H1 (cell line): Measurements from ENCODE around the gene CMTM3. TPM values are rescaled to one million over a fixed set of nuclear protein-coding genes. Genes with fewer than 3 reads are reported as not detected.
A peak's percentile ranks its signal among the peaks of the same experiment; 100 is the strongest.

Source experiments
- CTCF ChIA-PET: fragments of 300-600 bp; sonication (Branson Sonifier 250); formaldehyde crosslinking; loops from one replicate; lab custom pipeline; 2021; ENCODE audit not compliant: partially characterized antibody; lab: Charles Lee
- POLR2A ChIA-PET: fragments of 300-600 bp; sonication (Branson Sonifier 250); formaldehyde crosslinking; loops from one replicate; lab custom pipeline; 2021; ENCODE audit warnings: inconsistent platforms; ENCODE audit not compliant: partially characterized antibody; lab: Charles Lee
- DNase-seq, 2 experiments: peaks; one replicate each; pipeline versions ENCODE4 v3.0.0 to v3.0.0-alpha.2; 2010 to 2022; ENCODE audit warnings: low spot score in 2 of 2, low read depth in 1 of 2, mixed read lengths in 1 of 2
- FAIRE-seq: peaks from 2 replicates; lab custom pipeline; 2011; peaks lifted over from hg19 to GRCh38; lab: Jason Lieb, UNC
- H2AFZ ChIP-seq: 2 replicates; pipeline ENCODE4 v1.8.1; 2012; ENCODE audit warnings: low read length, inconsistent platforms
- H2AK5ac ChIP-seq: 2 replicates; pipeline ENCODE4 v1.6.1; 2013; ENCODE audit warnings: low read depth, low read length
- H2BK120ac ChIP-seq: replicated peaks from 2 replicates; pipeline ENCODE3; 2013; ENCODE audit warnings: low read depth, low read length, inconsistent platforms
- H2BK12ac ChIP-seq: 2 replicates; pipeline ENCODE4 v1.6.1; 2013; ENCODE audit warnings: low read depth, low read length
- H2BK15ac ChIP-seq: 2 replicates; pipeline ENCODE4 v1.6.1; 2013; ENCODE audit warnings: low read length
- H2BK20ac ChIP-seq: 2 replicates; pipeline ENCODE4 v1.6.1; 2013; ENCODE audit warnings: low read length
- H2BK5ac ChIP-seq: 2 replicates; pipeline ENCODE4 v1.6.1; 2013; ENCODE audit warnings: low read depth, low read length
- H3K14ac ChIP-seq: 2 replicates; pipeline ENCODE4 v1.6.1; 2013; ENCODE audit warnings: inconsistent platforms; ENCODE audit not compliant: insufficient read length
- H3K18ac ChIP-seq: 2 replicates; pipeline ENCODE4 v1.6.1; 2013; ENCODE audit warnings: low read length; ENCODE audit errors: extremely low read depth
- H3K23ac ChIP-seq: 2 replicates; pipeline ENCODE4 v1.6.1; 2013; ENCODE audit warnings: inconsistent platforms; ENCODE audit not compliant: insufficient read length
- H3K23me2 ChIP-seq: 2 replicates; pipeline ENCODE4 v1.6.1; 2013; ENCODE audit warnings: low read depth, low read length
- H3K27ac ChIP-seq: 2 replicates; pipeline ENCODE4 v1.6.1; 2011; ENCODE audit warnings: low read depth, low read length, inconsistent platforms
- H3K27me3 ChIP-seq, 4 experiments: replicated peaks in 1 of 4; 1 replicate in 1 of 4; 2 replicates in 3 of 4; pipeline versions ENCODE4 v1.6.1 to v1.8.1; 2011 to 2013; ENCODE audit warnings: low read length in 3 of 4, mild to moderate bottlenecking in 3 of 4, inconsistent platforms in 2 of 4, mixed read lengths in 2 of 4, moderate library complexity in 1 of 4; ENCODE audit not compliant: control insufficient read depth in 3 of 4, insufficient read depth in 3 of 4; ENCODE audit errors: extremely low read depth in 1 of 4
- H3K36me3 ChIP-seq, 4 experiments: 2 replicates each; pipeline versions ENCODE4 v1.6.1 to v1.8.1; 2011 to 2013; ENCODE audit warnings: mild to moderate bottlenecking in 4 of 4, low read length in 3 of 4, moderate library complexity in 2 of 4, control low read depth in 1 of 4, inconsistent platforms in 1 of 4; ENCODE audit not compliant: insufficient read depth in 4 of 4, control insufficient read depth in 2 of 4
- H3K4ac ChIP-seq: replicated peaks from 2 replicates; pipeline ENCODE3; 2013; ENCODE audit warnings: low read length, low read depth, mixed read lengths, inconsistent platforms; ENCODE audit not compliant: insufficient read length
- H3K4me1 ChIP-seq, 4 experiments: replicated peaks in 1 of 4; 1 replicate in 1 of 4; 2 replicates in 3 of 4; pipeline versions ENCODE4 v1.6.1 to v1.8.1; 2011 to 2013; ENCODE audit warnings: low read length in 3 of 4, inconsistent platforms in 2 of 4, mixed read lengths in 1 of 4; ENCODE audit not compliant: insufficient read depth in 4 of 4, control insufficient read depth in 3 of 4
- H3K4me2 ChIP-seq, 2 experiments: 2 replicates each; pipeline versions ENCODE4 v1.6.1 to v1.8.1; 2011 to 2013; ENCODE audit warnings: low read depth in 2 of 2, low read length in 2 of 2, control low read depth in 1 of 2, inconsistent platforms in 1 of 2, mild to moderate bottlenecking in 1 of 2; ENCODE audit not compliant: insufficient read depth in 1 of 2
- H3K4me3 ChIP-seq, 4 experiments: fragments of 200-600, 300-600 bp in 1 of 4; sonication (generic), shearing (Covaris generic), sonication (Bioruptor Twin) in 1 of 4; 2 replicates each; pipeline versions ENCODE4 v1.5.1 to v1.8.1; 2011 to 2016; ENCODE audit warnings: low read length in 4 of 4, low read depth in 3 of 4, control low read depth in 2 of 4, inconsistent platforms in 2 of 4, mild to moderate bottlenecking in 2 of 4, mixed read lengths in 1 of 4, moderate library complexity in 1 of 4; ENCODE audit not compliant: insufficient read depth in 2 of 4; ENCODE audit errors: extremely low read depth in 1 of 4
- H3K56ac ChIP-seq: replicated peaks from 2 replicates; pipeline ENCODE3; 2013; ENCODE audit warnings: low read depth, mild to moderate bottlenecking, mixed read lengths, low read length, inconsistent platforms; ENCODE audit not compliant: insufficient read length
- H3K79me1 ChIP-seq: 2 replicates; pipeline ENCODE4 v1.6.1; 2013; ENCODE audit warnings: low read depth, low read length, control low read depth
- H3K79me2 ChIP-seq, 2 experiments: 2 replicates each; pipeline versions ENCODE4 v1.6.1 to v1.8.1; 2012 to 2013; ENCODE audit warnings: low read length in 2 of 2, mild to moderate bottlenecking in 2 of 2, inconsistent platforms in 1 of 2; ENCODE audit not compliant: insufficient read depth in 2 of 2, control insufficient read depth in 1 of 2
- H3K9ac ChIP-seq, 4 experiments: replicated peaks in 1 of 4; 1 replicate in 1 of 4; 2 replicates in 3 of 4; pipeline versions ENCODE4 v1.6.1 to v1.8.1; 2011 to 2013; ENCODE audit warnings: low read depth in 3 of 4, low read length in 3 of 4, control low read depth in 2 of 4, mild to moderate bottlenecking in 2 of 4, moderate library complexity in 2 of 4, inconsistent platforms in 1 of 4; ENCODE audit errors: extremely low read depth in 1 of 4
- H3K9me3 ChIP-seq, 2 experiments: 2 replicates each; pipeline versions ENCODE4 v1.6.1 to v1.8.1; 2012 to 2013; ENCODE audit warnings: mild to moderate bottlenecking in 2 of 2, moderate library complexity in 2 of 2, control low read depth in 1 of 2, inconsistent platforms in 1 of 2, low read depth in 1 of 2, low read length in 1 of 2, mixed read lengths in 1 of 2; ENCODE audit not compliant: insufficient read depth in 2 of 2
- H4K20me1 ChIP-seq, 2 experiments: replicated peaks in 1 of 2; 2 replicates each; pipeline versions ENCODE3 to v1.8.1; 2011 to 2013; ENCODE audit warnings: inconsistent platforms in 2 of 2, low read length in 2 of 2, mild to moderate bottlenecking in 1 of 2; ENCODE audit not compliant: insufficient read depth in 2 of 2, control insufficient read depth in 1 of 2
- H4K5ac ChIP-seq: 2 replicates; pipeline ENCODE4 v1.6.1; 2013; ENCODE audit warnings: low read length, low read depth, mixed read lengths, inconsistent platforms; ENCODE audit not compliant: insufficient read length
- H4K8ac ChIP-seq: 2 replicates; pipeline ENCODE4 v1.8.0; 2013; ENCODE audit warnings: mild to moderate bottlenecking, moderate library complexity, low read length, inconsistent platforms; ENCODE audit not compliant: insufficient read depth; ENCODE audit errors: extremely low read depth
- H4K91ac ChIP-seq: replicated peaks from 2 replicates; pipeline ENCODE3; 2013; ENCODE audit warnings: low read length, mixed read lengths, inconsistent platforms; ENCODE audit not compliant: insufficient read length
- BCL11A ChIP-seq, 2 experiments: IDR thresholded peaks; one replicate each; pipeline ENCODE4 v1.6.1; 2011; ENCODE audit warnings: low read depth in 2 of 2, low read length in 2 of 2, mild to moderate bottlenecking in 2 of 2
- EZH2 ChIP-seq: fragments of 200-600 bp; sonication (generic); IDR thresholded peaks from 2 replicates; pipeline ENCODE4 v1.7.1; 2012; ENCODE audit warnings: low read depth, mild to moderate bottlenecking, moderate library complexity, low read length, inconsistent platforms; ENCODE audit not compliant: severe bottlenecking
- RAD21 ChIP-seq, 2 experiments: IDR thresholded peaks in 1 of 2; conservative IDR thresholded peaks in 1 of 2; 2 replicates each; pipeline ENCODE4 v1.6.1; 2011; ENCODE audit warnings: low read depth in 2 of 2, low read length in 2 of 2, improper control_type of control experiment in 1 of 2, inconsistent platforms in 1 of 2, mild to moderate bottlenecking in 1 of 2, moderate library complexity in 1 of 2
- WGBS, 2 experiments: shearing (Covaris generic) in 1 of 2; methylation state at CpG; one replicate each; pipeline versions ENCODE4 v1.1.6 to v1.1.7; 2013 to 2015; ENCODE audit warnings: low lambda C conversion rate in 2 of 2, mixed read lengths in 2 of 2, inconsistent platforms in 1 of 2, low coverage in 1 of 2, missing lambda C conversion rate in 1 of 2; ENCODE audit not compliant: insufficient replicate concordance in 2 of 2, insufficient coverage in 1 of 2, insufficient read length in 1 of 2; ENCODE audit errors: extremely low coverage in 1 of 2, missing lambda C conversion rate in 1 of 2; 5-methylcytosine and 5-hydroxymethylcytosine counted together
- polyA plus RNA-seq, 7 experiments: library from polyadenylated mRNA; depleted of rRNA in 3 of 7; stranded (reverse) in 5 of 7; unstranded in 2 of 7; fragments of >200 nt in 5 of 7; fragments of 200-250 nt in 2 of 7; gene quantifications; 1 replicate in 5 of 7; 2 replicates in 1 of 7; 4 replicates in 1 of 7; pipeline versions ENCODE4 v1.2.1 to v1.2.3, GENCODE V29; 2011 to 2013; ENCODE audit warnings: missing spikeins in 2 of 7, mixed read lengths in 2 of 7
- total RNA-seq: library from RNA; stranded (reverse); fragmentation: NEBNext Ultra II Directional; extraction: Animal tissue kit (Norgen Biotek cat#: 25700); gene quantifications from 2 replicates; pipeline ENCODE4 v1.2.1, GENCODE V29; 2021

CMTM3 gene
- total and polyA plus RNA-seq, 2 of the 8 experiments (the other 6 are each of a cell fraction or from before 2014, with no cell fraction given): 24.7 to 24.8 TPM

GRCh38 chr16:66651474-66651765 is 46.9 kb downstream of the CMTM3 start:
- FAIRE-seq (no peak), DNase-seq (no peak)
- Histone ChIP-seq H2AFZ (no peak overlapping the region), H3K79me2 (peaks cover 3 to 10% of the 10 kb centered on the region in 2 experiments; a peak in 3 of 4 replicates), H3K23me2 (no peaks in the 10 kb centered on the region), H4K20me1 (peaks cover 0 to 6% of the 10 kb centered on the region in 2 experiments), H2BK20ac (no peak overlapping the region), H3K79me1 (peaks cover 5% of the 10 kb centered on the region; the same call in 1 of the 2 replicates), H3K23ac (no peak overlapping the region), H4K91ac (no peak overlapping the region), H2BK5ac (no peak overlapping the region), H2AK5ac (no peak overlapping the region), H3K56ac (no peak overlapping the region), H4K8ac (no peak overlapping the region), H3K4me1 (peaks cover 0 to 5% (median 3%) of the 10 kb centered on the region in 4 experiments; a peak in 3 of 7 replicates), H3K4me3 (peak overlapping the region in 3 of 4 experiments; percentile 5 to 47 (median 27); a peak in 4 of 8 replicates), H3K27ac (no peak overlapping the region), H4K5ac (no peak overlapping the region), H3K4ac (no peak overlapping the region), H2BK120ac (no peak overlapping the region), H3K9ac (no peak overlapping the region), H3K4me2 (peak overlapping the region; percentile 37 to 65), H2BK15ac (no peak overlapping the region), H3K18ac (no peak overlapping the region), H3K14ac (no peak overlapping the region), H3K27me3 (no peaks in the 10 kb centered on the region), H2BK12ac (no peak overlapping the region), H3K36me3 (no peaks in the 10 kb centered on the region), H3K9me3 (no peaks in the 10 kb centered on the region)
- POLR2A ChIA-PET: interaction anchor here (1.3 to 2.7 kb wide), 4 partner anchors 10 to 44 kb away, joined by 4 to 9 read pairs (median 7); no protein-coding TSS in a partner anchor
- 50% methylated on average over 2 of the region's 2 CpGs; no CpG with 5 or more reads in 1 of the 2 experiments for WGBS, 2 experiments
- CTCF ChIA-PET: interaction anchor here (0.5 to 4.0 kb wide), 50 partner anchors 8 to 1569 kb away, joined by 3 to 58 read pairs (median 5); partner anchors contain the start of gene CMTM3
- TF ChIP-seq EZH2: no peak
- no peak for TF ChIP-seq BCL11A (IDR thresholded peaks at IDR 0.05; ENCODE audit: low read depth in 2 of 2, low read length in 2 of 2)
- TF ChIP-seq RAD21 (IDR thresholded peaks at IDR 0.05 in 1 of 2, conservative IDR thresholded peaks at IDR 0.05 in 1 of 2; ENCODE audit: low read depth in 2 of 2, low read length in 2 of 2): 0 out of 4 replicates have a peak, but pooled peaks of 1 of the 2 experiments have one; percentile 6
